ENCODE results near the gene SUN1.

SUN1 gene

GRCh38 chr7:894164-894867, 62.0 kb downstream of the SUN1 start:
- no peak for DNase-seq

- no peak for DNase-seq
These were observed 62.7 kb downstream of the SUN1 start for GRCh38 chr7:894927-895450.

DNA sequence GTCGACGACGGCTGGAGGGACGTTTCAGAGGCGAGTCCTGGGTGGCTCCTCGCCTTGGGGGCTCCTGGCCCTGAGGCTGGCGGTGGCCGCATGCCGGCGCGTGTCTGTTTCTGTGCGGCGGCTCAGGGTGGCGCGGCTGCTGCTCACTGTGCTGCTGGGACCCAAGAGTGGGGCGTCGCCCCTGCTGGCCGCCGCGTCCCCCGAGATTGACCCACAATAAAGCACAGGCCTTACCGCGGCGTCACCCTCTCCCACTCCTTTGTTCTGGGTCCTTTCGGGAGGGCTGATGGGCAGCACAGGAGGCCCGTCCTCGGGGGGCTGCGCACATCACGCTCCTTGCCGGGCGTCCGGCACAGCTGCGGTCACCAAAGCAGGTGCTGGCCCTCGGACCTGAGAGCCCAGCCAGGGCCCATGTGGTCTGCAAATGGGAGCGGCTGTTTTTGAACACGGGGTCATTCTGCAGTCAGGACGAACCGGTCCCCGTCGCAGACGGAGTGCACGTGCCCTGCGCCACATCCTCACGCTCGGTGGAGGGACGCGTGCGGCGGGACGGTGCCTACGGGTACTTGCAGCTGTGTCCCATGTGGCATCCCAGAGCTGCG, 63.3 kb downstream of the SUN1 start:
- DNase-seq, result no peak

DNA sequence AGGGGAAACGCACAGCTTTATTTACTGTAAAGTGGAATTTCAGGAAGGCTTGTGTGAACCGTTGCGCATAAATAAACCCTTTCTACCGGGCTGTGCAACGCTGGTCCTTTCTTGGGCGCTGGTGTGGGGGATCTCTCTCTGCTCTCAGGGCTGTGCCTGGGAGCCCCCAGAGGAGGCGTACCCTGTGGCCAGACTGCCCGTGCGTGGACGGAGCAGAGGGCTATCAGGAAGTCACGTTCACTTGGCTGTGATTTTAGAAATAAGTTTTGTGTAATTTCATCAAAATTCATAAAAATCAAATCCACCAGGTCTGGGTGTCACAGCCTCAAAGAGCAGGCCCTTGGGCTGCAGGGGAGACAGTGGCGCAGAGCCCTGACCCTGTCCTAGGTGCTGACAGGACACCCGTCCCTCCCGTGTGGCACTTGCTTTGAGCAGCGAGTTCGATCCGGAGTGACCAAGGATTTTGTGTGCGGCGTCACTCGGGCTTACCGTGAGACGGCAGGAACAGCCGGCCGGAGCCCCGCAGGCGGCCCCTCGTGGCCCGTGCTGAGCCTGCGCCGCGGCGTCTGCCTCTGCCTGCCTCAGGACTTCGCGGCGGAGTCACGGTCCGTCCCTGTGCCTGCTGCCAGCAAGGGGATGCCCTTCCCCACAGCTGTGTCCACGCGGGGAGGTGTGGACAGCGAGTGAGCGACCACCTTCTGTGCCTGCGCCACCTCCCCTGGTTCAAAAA, 64.2 kb downstream of the SUN1 start:
- no peak for DNase-seq

GRCh38 chr7:897086-897485, 64.8 kb downstream of the SUN1 start:
- no peak for DNase-seq

GRCh38 chr7:897771-898376, 65.6 kb downstream of the SUN1 start:
- DNase-seq, result no peak

GRCh38 chr7:898460-898854, 66.2 kb downstream of the SUN1 start:
- no peak for DNase-seq

DNA sequence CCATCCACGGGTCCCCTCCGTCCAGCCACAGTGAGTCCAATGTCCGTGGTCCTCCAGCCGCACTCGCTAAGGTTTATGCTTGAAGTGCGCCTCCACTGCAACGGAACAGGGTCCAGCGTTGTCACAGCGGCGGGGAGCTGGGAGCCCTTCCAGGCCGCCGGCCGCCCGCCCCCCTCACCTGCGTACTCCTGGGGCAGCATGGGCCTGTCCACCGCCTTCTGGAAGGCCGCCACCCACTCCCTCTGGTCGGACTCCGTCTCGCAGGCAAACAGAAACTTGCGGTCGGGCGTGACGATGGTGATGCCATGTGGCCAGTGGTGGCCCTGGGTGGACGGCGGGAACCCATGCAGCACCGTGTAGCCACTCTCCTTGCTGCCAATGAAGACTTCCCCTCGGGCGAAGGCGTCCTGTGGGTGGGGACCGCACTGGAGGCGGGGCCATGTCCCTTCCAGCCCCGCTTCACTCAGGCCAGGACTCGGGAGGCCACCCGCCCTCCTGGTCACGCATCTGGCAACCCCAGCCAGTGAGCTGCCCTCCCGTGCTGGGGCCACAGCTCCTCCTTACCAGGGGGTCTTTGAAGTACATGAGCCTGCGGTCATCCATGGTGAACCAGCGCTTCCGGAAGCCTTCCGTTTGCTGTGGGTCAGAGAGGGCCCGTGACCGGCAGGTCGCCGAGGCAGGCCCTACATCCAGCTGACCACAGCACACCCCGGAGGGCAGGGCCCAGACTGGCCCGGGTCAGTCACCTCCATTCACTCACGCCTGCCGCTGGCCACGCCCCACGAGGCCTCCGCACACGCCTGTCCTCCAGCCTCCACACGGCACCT, 66.8 kb downstream of the SUN1 start:
- no peak for DNase-seq

DNA sequence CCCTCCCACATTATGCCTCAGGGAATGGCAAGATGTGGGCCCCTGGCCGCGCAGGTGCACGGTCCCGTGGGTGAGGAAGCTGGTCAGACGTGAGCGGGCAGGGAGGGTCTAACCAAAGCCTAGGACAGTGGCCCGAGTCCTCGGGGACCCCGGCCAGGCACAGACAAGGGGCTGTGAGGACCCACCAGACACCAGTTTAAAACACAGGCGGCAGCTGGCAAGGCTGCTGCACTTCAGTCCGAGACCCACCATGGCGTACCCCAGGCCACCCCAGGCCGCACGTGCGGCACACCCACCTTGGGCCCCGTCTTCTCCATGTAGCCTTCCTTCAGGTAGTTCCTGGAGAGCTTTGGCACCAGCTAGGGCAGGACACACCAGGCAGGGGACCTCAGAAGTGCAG, 67.5 kb downstream of the SUN1 start:
- no peak for DNase-seq

DNA sequence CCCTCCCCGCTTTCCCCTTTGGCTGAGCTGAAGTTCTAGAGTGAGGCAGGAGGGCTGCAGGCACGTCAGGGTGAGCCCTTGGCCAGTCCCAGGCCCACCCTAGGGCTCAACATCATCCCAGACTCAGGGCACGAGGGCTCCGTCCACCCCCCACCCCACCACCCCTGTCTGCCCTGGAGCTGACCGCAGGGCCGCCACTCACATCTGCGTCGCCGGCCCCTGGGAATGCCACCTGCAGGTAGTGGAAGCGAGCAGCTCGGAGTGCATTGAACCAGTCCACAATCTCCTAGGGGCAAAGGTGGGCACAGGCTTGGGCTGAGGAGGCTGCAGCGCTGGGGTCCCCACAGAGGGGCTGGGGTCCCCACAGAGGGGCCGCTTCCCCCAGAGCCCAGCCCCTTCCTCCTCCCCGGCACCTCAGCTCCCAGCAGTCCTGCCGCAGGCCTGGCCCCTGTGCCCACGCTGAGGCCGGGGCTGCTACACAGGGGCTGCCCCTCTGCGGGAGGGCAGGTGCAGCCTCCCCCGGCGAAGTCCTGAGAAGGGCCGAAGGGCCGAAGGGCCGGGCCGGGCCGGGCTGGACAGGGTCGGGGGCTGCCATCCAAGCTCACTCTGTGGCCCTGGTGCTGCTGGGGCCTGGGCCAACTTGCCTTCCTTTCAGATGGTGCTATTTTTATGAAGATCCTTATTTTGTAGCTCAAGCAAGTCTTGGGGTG, 68.2 kb downstream of the SUN1 start:
- DNase-seq, result no peak

- no peak for DNase-seq
These were observed 68.7 kb downstream of the SUN1 start for GRCh38 chr7:901041-901387.

DNA sequence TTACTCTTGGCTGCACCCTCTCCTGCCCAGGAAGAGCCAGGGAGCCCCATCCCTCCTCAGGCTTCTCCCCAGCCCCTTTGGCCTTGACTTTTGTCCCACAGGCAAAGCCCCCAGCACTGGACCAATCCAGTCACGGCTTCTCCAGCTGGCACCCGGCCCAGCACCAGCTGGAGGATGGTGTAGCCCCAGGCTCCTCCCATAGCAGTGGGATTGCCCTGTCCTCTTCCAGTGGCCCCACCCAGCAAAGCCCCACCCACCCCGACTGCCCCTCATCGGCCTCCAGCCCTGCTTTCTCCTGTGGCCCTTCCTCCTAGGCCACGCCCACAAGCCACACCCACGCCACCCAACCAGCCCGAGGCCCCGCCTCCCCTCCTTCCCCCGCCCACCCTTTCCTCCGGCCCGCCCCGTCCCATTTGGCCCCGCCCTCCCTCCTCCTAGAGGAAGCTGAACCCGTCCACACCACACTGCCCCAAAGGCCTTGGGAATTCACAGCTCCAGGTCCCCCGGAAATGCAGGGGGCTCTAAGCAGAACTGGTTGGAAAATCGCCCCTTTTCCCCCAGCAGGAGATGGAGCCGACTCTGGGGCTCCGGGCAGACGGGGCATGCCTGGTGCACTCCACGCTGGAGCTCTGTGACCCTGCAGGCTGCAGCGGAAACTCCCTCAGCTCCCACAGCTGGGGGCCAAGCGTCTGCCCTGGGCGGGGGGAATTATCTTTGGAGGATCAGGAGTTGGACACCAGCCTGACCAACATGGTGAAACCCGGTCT, 69.3 kb downstream of the SUN1 start:
- DNase-seq, result peak; percentile 95

GRCh38 chr7:902996-903395, 70.7 kb downstream of the SUN1 start:
- no peak for DNase-seq

GRCh38 chr7:903921-904755, 71.9 kb downstream of the SUN1 start:
- DNase-seq, result no peak

GRCh38 chr7:904847-905246, 72.6 kb downstream of the SUN1 start:
- no peak for DNase-seq

DNA sequence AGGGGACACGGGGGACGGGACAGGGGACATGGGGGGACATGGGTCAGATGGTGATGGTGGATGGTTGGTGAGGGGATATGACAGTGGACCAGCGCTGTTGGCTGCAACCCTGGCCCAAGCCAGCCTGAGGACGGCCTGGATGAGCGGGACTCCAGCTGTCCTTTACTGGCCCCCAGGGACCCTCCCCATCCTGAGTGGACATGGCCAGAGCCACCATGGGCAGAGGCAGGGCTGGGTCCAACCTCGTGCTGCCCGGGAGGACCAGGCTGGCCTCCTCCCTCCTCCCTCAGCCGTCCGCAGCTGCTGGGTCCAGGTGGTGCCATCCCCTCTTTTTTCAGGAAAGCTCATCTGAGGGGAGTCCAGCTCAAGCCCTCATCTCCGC, 74.5 kb downstream of the SUN1 start:
- no peak for DNase-seq

DNA sequence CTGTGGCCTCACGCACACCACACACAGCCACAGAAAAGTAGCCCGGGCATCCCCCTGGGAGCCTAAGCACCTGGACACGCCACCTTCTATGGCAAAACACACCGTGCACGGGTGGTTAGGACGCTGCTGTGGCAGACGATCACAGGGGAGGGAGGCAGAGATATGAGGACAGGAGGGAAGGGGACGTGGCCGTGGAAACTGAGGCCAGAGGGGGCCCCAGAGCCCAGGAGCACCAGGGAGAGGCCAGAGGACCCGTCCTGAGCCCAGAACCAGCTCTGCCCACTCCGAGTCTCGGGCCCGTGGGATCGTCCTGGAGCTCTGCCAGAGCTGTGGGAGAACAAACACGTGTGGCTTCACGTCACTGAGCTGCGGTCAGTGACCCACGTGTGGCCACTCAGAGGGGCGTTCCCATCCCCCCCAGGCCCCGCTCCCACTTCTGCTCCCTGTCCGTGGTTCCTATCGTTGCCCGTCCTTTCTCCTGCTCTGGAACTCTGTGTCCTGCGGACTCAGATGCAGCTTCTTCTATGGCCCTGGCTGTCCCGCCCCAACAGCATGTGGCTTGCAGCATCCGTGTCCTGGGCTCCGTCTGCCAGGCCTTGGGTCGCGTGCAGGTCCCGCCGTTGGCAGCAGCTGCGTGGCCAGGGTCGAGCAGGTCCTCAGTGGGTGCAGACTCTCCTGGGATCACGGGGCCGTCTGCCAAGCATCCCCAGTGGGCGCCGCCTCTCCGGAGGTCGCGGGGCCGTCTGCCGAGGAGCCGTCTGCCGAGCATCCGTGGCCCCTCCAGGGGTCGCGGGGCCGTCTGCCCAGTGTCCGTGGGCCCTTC, 75.1 kb downstream of the SUN1 start:
- no peak for DNase-seq

GRCh38 chr7:908159-908581, 75.9 kb downstream of the SUN1 start:
- no peak for DNase-seq

GRCh38 chr7:908591-909357, 76.5 kb downstream of the SUN1 start:
- DNase-seq, result peak; percentile 79
